GM21381 (cell line): ENCODE results near the gene SBNO2.
A peak's percentile ranks its signal among the peaks of the same experiment; 100 is the strongest.

ENCODE experiments used
- ATAC-seq: cut with Tn5 transposase; IDR thresholded peaks from one replicate; pipeline ENCODE4 v1.9.1; 2021; ENCODE audit warnings: mild to moderate bottlenecking, moderate library complexity; ENCODE audit not compliant: unreplicated experiment

The SBNO2 gene

GRCh38 chr19:1076951-1077350, 97.1 kb downstream of the SBNO2 start:
- ATAC-seq = peak; percentile 47

- no peak for ATAC-seq
Observed at GRCh38 chr19:1076046-1076386, 98.1 kb downstream of the SBNO2 start.

GRCh38 chr19:1074544-1075283, 99.4 kb downstream of the SBNO2 start:
- peak; percentile 52 for ATAC-seq

- ATAC-seq = no peak
Observed at GRCh38 chr19:1073956-1074517, 100.0 kb downstream of the SBNO2 start.

- ATAC-seq = no peak
Observed at GRCh38 chr19:1073063-1073955, 100.8 kb downstream of the SBNO2 start.

- no peak for ATAC-seq
Observed at GRCh38 chr19:1072371-1073015, 101.6 kb downstream of the SBNO2 start.

- no peak for ATAC-seq
Observed at GRCh38 chr19:1070931-1071791, 102.9 kb downstream of the SBNO2 start.

GRCh38 chr19:1070576-1070930, 103.5 kb downstream of the SBNO2 start:
- ATAC-seq = no peak

- no peak for ATAC-seq
Observed at GRCh38 chr19:1069009-1069779, 104.9 kb downstream of the SBNO2 start.

- no peak for ATAC-seq
Observed at GRCh38 chr19:1068009-1069001, 105.8 kb downstream of the SBNO2 start.

- no peak for ATAC-seq
Observed at GRCh38 chr19:1067341-1067957, 106.6 kb downstream of the SBNO2 start.

GRCh38 chr19:1066748-1067340, 107.2 kb downstream of the SBNO2 start, which contains the start of gene ARHGAP45:
Gene ARHGAP45 (plus strand): TSS chr19:1067167. CDS start chr19:1067406, 239 bp downstream.
- no peak for ATAC-seq

- ATAC-seq = no peak
Observed at GRCh38 chr19:1066251-1066747, 107.8 kb downstream of the SBNO2 start.

GRCh38 chr19:1065606-1066109, 108.4 kb downstream of the SBNO2 start:
- ATAC-seq = no peak

GRCh38 chr19:1064661-1065605, 109.1 kb downstream of the SBNO2 start:
- no peak for ATAC-seq
